Measurements from ENCODE around the gene LILRA6.

LILRA6 gene

GRCh38 chr19:54188215-54188871, 54.2 kb downstream of the LILRA6 start:
- no peak for DNase-seq (ENCODE audit: low read depth)

GRCh38 chr19:54186934-54187381, 55.6 kb downstream of the LILRA6 start:
- no peak for DNase-seq (ENCODE audit: low read depth)
